Central memory CD8-positive, alpha-beta T cell (primary cell): ENCODE measurements around the gene AXL.

Source experiments
- ATAC-seq: fragments of 150-1000 bp; cut with Tn5 transposase; replicated peaks from 2 replicates; pipeline ENCODE4 v1.10.0; 2022; ENCODE audit warnings: mild to moderate bottlenecking, moderate FRiP score, moderate number of reproducible peaks; ENCODE audit not compliant: poor library complexity, severe bottlenecking; ENCODE audit errors: extremely low read depth
- DNase-seq, 2 donors: peaks; one replicate each; pipeline ENCODE4 v3.0.0; 2021; ENCODE audit warnings: low spot score in 2 of 2
- H3K27ac Mint-ChIP-seq: one replicate; pipeline ENCODE4 v1.8.0; 2022; ENCODE audit warnings: low read depth, mild to moderate bottlenecking, moderate library complexity, mixed read lengths
- H3K27me3 Mint-ChIP-seq: one replicate; pipeline ENCODE4 v1.8.0; 2022; ENCODE audit warnings: mixed read lengths
- H3K36me3 Mint-ChIP-seq: one replicate; pipeline ENCODE4 v1.8.0; 2022; ENCODE audit warnings: mild to moderate bottlenecking, moderate library complexity, mixed read lengths; ENCODE audit not compliant: insufficient read depth
- H3K4me1 Mint-ChIP-seq: one replicate; pipeline ENCODE4 v1.8.0; 2022; ENCODE audit warnings: mixed read lengths
- H3K4me3 Mint-ChIP-seq: one replicate; pipeline ENCODE4 v1.8.0; 2022; ENCODE audit warnings: mild to moderate bottlenecking, moderate library complexity, mixed read lengths
- H3K9me3 Mint-ChIP-seq: one replicate; pipeline ENCODE4 v1.8.0; 2022; ENCODE audit warnings: mixed read lengths

The AXL gene

DNA sequence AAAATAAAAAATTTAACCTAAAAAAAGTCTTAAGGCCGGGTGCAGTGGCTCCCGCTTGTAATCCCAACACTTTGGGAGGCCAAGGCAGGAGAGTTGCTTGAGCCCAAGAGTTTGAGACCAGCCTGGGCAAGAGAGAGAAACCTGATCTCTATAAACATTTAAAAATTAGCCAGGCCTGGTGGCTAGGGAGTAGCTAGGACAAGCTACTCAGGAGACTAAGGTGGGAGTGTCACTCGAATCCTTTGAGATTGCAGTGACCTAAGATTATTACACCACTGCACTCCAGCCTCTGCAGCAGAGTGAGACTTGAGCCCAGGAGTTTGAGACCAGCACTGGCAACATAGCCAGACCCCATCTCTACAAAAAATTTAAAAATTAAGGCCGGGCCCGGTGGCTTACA lies 92.0 kb downstream of the AXL start:
- Mint-ChIP-seq H3K4me1 (peaks cover 67% of the 10 kb centered on the region), H3K36me3 (peaks cover 80% of the 10 kb centered on the region), H3K4me3 (peak overlapping the region; percentile 94), H3K27ac (peak overlapping the region; percentile 98), H3K27me3 (no peaks in the 10 kb centered on the region), H3K9me3 (no peaks in the 10 kb centered on the region)
- no peak for DNase-seq
- ATAC-seq, result no peak
